Activated B cell treated with CpG ODN at 0.5 μM for 24 hours (primary cell): ENCODE data around the gene GUCD1. TPM values are rescaled to one million over a fixed set of nuclear protein-coding genes. Genes with fewer than 3 reads are reported as not detected.
"Not testable (repeated sequence)": the region's sequence is repeated elsewhere in the genome, so short reads cannot be mapped to it uniquely, and the experiment has no call there.

Experiments
- ATAC-seq: fragments of 200-7000 bp; cut with Tn5 transposase; one replicate; pipeline ENCODE4 v1.10.0; 2021; ENCODE audit warnings: low read depth, mild to moderate bottlenecking, moderate library complexity
- CTCF ChIA-PET: fragments of 350-600 bp; sonication (Branson Sonifier 250); formaldehyde crosslinking; loops from one replicate; lab custom pipeline; 2021; ENCODE audit warnings: antibody characterized with exemption; lab: Charles Lee
- POLR2A ChIA-PET: fragments of 350-600 bp; sonication (Branson Sonifier 250); formaldehyde crosslinking; loops from one replicate; lab custom pipeline; 2021; ENCODE audit warnings: antibody characterized with exemption; lab: Charles Lee
- DNase-seq: peaks from one replicate; pipeline ENCODE4 v3.0.0; 2022
- H3K27ac Mint-ChIP-seq: one replicate; pipeline ENCODE4 v1.8.0; 2020; ENCODE audit warnings: mixed read lengths
- H3K27me3 Mint-ChIP-seq: one replicate; pipeline ENCODE4 v1.8.0; 2021; ENCODE audit warnings: mixed read lengths
- H3K36me3 Mint-ChIP-seq: one replicate; pipeline ENCODE4 v1.8.0; 2021; ENCODE audit warnings: low read depth, mixed read lengths
- H3K4me1 Mint-ChIP-seq: one replicate; pipeline ENCODE4 v1.8.0; 2021; ENCODE audit warnings: mixed read lengths
- H3K4me3 Mint-ChIP-seq: one replicate; pipeline ENCODE4 v1.8.0; 2020; ENCODE audit warnings: mild to moderate bottlenecking, mixed read lengths
- H3K9me3 Mint-ChIP-seq: one replicate; pipeline ENCODE4 v1.8.0; 2020; ENCODE audit warnings: mixed read lengths
- intact Hi-C: fragments of 100-400 bp; cut with micrococcal nuclease; formaldehyde crosslinking; loops from one replicate; pipeline ENCODE4 v1.15.1; 2024
- total RNA-seq: library from RNA; stranded (reverse); gene quantifications from 2 replicates; pipeline ENCODE4 v1.2.3, GENCODE V29; 2022
- TF ChIP-seq, protein P1 (sequence below): fragments of 200-600 bp; IDR thresholded peaks from one replicate; pipeline ENCODE4 v1.8.0; 2022; ENCODE audit warnings: antibody characterized with exemption, mild to moderate bottlenecking

The GUCD1 gene
- total RNA-seq, 1 donor from 2014 or later: 141 TPM

- H3K36me3 Mint-ChIP-seq: no peaks in the 10 kb centered on the region
- no peak overlapping the region for H3K27ac Mint-ChIP-seq
- CTCF ChIA-PET: no interaction called here
- intact Hi-C loops: no loop called here
- no peaks in the 10 kb centered on the region for H3K27me3 Mint-ChIP-seq
- TF ChIP-seq, protein P1, sequence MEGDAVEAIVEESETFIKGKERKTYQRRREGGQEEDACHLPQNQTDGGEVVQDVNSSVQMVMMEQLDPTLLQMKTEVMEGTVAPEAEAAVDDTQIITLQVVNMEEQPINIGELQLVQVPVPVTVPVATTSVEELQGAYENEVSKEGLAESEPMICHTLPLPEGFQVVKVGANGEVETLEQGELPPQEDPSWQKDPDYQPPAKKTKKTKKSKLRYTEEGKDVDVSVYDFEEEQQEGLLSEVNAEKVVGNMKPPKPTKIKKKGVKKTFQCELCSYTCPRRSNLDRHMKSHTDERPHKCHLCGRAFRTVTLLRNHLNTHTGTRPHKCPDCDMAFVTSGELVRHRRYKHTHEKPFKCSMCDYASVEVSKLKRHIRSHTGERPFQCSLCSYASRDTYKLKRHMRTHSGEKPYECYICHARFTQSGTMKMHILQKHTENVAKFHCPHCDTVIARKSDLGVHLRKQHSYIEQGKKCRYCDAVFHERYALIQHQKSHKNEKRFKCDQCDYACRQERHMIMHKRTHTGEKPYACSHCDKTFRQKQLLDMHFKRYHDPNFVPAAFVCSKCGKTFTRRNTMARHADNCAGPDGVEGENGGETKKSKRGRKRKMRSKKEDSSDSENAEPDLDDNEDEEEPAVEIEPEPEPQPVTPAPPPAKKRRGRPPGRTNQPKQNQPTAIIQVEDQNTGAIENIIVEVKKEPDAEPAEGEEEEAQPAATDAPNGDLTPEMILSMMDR: no peak
- no peaks in the 10 kb centered on the region for H3K9me3 Mint-ChIP-seq
- ATAC-seq (no peak), DNase-seq (no peak)
- H3K4me1 Mint-ChIP-seq: peaks cover 17% of the 10 kb centered on the region
- H3K4me3 Mint-ChIP-seq: no peak overlapping the region
- POLR2A ChIA-PET: no interaction called here
These were observed 44.6 kb upstream of the GUCD1 start for GRCh38 chr22:24599514-24599913.

DNA sequence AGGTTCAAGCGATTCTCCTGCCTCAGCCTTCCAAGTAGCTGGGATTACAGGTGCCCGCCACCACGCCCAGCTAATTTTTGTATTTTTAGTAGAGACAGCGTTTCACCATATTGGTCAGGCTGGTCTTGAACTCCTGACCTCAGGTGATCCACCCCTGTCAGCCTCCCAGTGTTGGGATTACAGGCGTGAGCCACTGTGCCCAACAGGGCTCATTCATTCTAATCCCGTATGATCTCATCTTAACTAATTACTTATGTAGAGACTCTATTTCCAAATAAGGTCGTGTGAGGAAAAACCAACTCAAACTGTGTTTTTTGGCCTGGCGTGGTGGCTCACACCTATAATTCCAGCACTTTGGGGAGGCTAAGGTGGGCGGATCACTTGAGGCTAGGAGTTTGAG, 42.1 kb upstream of the GUCD1 start:
- H3K27me3 Mint-ChIP-seq, H3K4me3 Mint-ChIP-seq, H3K9me3 Mint-ChIP-seq, DNase-seq, CTCF ChIA-PET, H3K27ac Mint-ChIP-seq, ATAC-seq, intact Hi-C loops, H3K36me3 Mint-ChIP-seq: not testable (repeated sequence)
- POLR2A ChIA-PET: interaction anchor here (0.7 kb wide), 1 partner anchor 38 kb away, joined by 8 read pairs; no protein-coding TSS in a partner anchor
- H3K4me1 Mint-ChIP-seq: peaks cover 10% of the 10 kb centered on the region

DNA sequence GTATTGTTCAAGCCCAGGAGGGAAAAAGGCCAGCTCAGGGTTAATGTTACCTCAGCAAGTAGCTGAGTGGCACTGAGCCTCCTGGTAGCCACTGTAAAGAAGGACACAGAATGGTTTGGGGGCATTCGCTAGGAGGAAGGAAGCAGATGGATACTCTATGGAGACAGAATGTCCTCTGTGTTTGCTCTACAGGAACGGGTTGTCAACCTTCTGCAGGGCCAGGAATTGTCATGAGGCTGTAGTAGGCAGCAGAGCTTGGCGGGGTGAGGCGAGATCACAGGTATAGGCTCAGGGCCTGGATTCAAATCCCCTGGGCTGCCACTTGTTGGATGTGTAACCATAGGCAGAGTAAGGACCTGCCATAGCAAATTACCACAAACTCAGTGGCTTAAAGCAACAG, 40.9 kb upstream of the GUCD1 start:
- CTCF ChIA-PET: no interaction called here
- peaks cover 4% of the 10 kb centered on the region for H3K27me3 Mint-ChIP-seq

DNA sequence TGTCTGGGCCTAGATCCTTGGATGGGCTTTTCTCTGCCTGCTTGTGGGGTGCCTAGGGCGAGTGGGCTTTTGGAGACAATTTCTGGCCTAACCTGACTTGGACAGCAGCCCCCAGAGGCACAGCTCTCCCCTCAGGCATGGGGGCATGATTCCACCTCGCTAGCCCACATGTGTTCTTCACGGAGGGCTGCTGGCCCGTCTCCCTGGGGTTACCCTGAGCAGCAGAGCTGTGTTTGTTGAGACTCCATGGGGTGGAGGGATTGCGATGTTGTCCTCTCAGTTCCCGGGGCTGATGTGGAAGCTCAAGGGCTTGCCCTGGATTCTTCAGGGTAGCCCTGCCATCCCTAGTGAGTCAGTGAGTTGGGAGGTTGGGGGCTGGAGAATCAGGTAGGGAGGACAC, 40.3 kb upstream of the GUCD1 start:
- H3K27me3 Mint-ChIP-seq: peaks cover 4% of the 10 kb centered on the region
- no peaks in the 10 kb centered on the region for H3K36me3 Mint-ChIP-seq
- DNase-seq: no peak
- H3K4me1 Mint-ChIP-seq: peaks cover 5% of the 10 kb centered on the region
- no peaks in the 10 kb centered on the region for H3K9me3 Mint-ChIP-seq
- CTCF ChIA-PET: no interaction called here
- no peak for ATAC-seq
- intact Hi-C loops: no loop called here
- POLR2A ChIA-PET: no interaction called here
- no peak overlapping the region for H3K27ac Mint-ChIP-seq
- TF ChIP-seq, protein P1: no peak
- H3K4me3 Mint-ChIP-seq: no peak overlapping the region

More for the DNA sequence above, 40.9 kb upstream of the GUCD1 start:
- TF ChIP-seq, protein P1: no peak
- Mint-ChIP-seq H3K4me3 (no peak overlapping the region), H3K4me1 (peaks cover 5% of the 10 kb centered on the region), H3K27ac (no peak overlapping the region), H3K9me3 (no peaks in the 10 kb centered on the region), H3K36me3 (no peaks in the 10 kb centered on the region)
- DNase-seq (no peak), ATAC-seq (no peak)
- POLR2A ChIA-PET: no interaction called here
- intact Hi-C loops: no loop called here

- ATAC-seq (no peak), DNase-seq (no peak)
- POLR2A ChIA-PET: no interaction called here
- TF ChIP-seq, protein P1: no peak
- Mint-ChIP-seq H3K36me3 (no peaks in the 10 kb centered on the region), H3K4me1 (peaks cover 5% of the 10 kb centered on the region), H3K9me3 (no peaks in the 10 kb centered on the region), H3K27ac (no peak overlapping the region), H3K27me3 (peaks cover 4% of the 10 kb centered on the region), H3K4me3 (no peak overlapping the region)
- CTCF ChIA-PET: no interaction called here
- intact Hi-C loops: no loop called here
These were observed 39.7 kb upstream of the GUCD1 start for GRCh38 chr22:24594569-24595120.
